Stimulated activated CD4-positive, alpha-beta T cell treated with anti-CD3 and anti-CD28 coated beads, Interleukin-4, amount 100 ng/mL, for 4 hours (primary cell): ENCODE results near the gene ZNF672.
"Not testable (repeated sequence)": the region's sequence is repeated elsewhere in the genome, so short reads cannot be mapped to it uniquely, and the experiment has no call there.

Experiments used
- DNase-seq, 2 experiments: peaks; one replicate each; pipeline ENCODE4 v3.0.0-alpha.2; 2020

Gene ZNF672

GRCh38 chr1:248837781-248838356 is at the start of gene ZNF672:
ZNF672 (plus strand) TSS chr1:248838224; CDS start chr1:248847275, 9,051 bp downstream.
- DNase-seq, result peak; percentile 90 to 93

GRCh38 chr1:248788327-248788726 is 49.7 kb upstream of the ZNF672 start:
- no peak for DNase-seq

- not testable (repeated sequence) for DNase-seq
These were observed 48.7 kb upstream of the ZNF672 start for GRCh38 chr1:248789337-248789736.

- no peak for DNase-seq
These were observed 47.6 kb upstream of the ZNF672 start for GRCh38 chr1:248790456-248790855.

GRCh38 chr1:248791010-248791409 is 47.0 kb upstream of the ZNF672 start:
- DNase-seq, result no peak

- no peak for DNase-seq
These were observed 45.7 kb upstream of the ZNF672 start for GRCh38 chr1:248792342-248792741.

GRCh38 chr1:248793592-248793991 is 44.4 kb upstream of the ZNF672 start:
- DNase-seq, result no peak

- DNase-seq, result not testable (repeated sequence)
These were observed 43.4 kb upstream of the ZNF672 start for GRCh38 chr1:248794663-248795062.

- DNase-seq, result no peak
These were observed 39.2 kb upstream of the ZNF672 start for GRCh38 chr1:248798791-248799190.

GRCh38 chr1:248800459-248800858 is 37.6 kb upstream of the ZNF672 start:
- no peak for DNase-seq

- DNase-seq, result no peak
These were observed 35.6 kb upstream of the ZNF672 start for GRCh38 chr1:248802454-248802853.

GRCh38 chr1:248803501-248803900 is 34.5 kb upstream of the ZNF672 start:
- DNase-seq, result not testable (repeated sequence)

GRCh38 chr1:248804771-248805681 is 33.0 kb upstream of the ZNF672 start:
- no peak for DNase-seq

- DNase-seq, result no peak
These were observed 32.1 kb upstream of the ZNF672 start for GRCh38 chr1:248805876-248806275.

- DNase-seq, result peak; percentile 34 to 53
These were observed 30.8 kb upstream of the ZNF672 start for GRCh38 chr1:248807067-248807737.

GRCh38 chr1:248808876-248809275 is 29.1 kb upstream of the ZNF672 start:
- no peak for DNase-seq

GRCh38 chr1:248810000-248810726 is 27.9 kb upstream of the ZNF672 start:
- DNase-seq, result no peak

GRCh38 chr1:248810727-248811513 is 27.1 kb upstream of the ZNF672 start:
- no peak for DNase-seq

GRCh38 chr1:248811514-248812490 is 26.2 kb upstream of the ZNF672 start:
- DNase-seq, result no peak

GRCh38 chr1:248812736-248813425 is 25.1 kb upstream of the ZNF672 start:
- DNase-seq, result no peak
